GM19452 (cell line): ENCODE measurements around the gene UBA7.

Experiments used
- ATAC-seq: cut with Tn5 transposase; IDR thresholded peaks from one replicate; pipeline ENCODE4 v1.9.1; 2021; ENCODE audit not compliant: unreplicated experiment

The UBA7 gene

GRCh38 chr3:49805367-49805782 lies 8.4 kb downstream of the UBA7 start:
- no peak for ATAC-seq

DNA sequence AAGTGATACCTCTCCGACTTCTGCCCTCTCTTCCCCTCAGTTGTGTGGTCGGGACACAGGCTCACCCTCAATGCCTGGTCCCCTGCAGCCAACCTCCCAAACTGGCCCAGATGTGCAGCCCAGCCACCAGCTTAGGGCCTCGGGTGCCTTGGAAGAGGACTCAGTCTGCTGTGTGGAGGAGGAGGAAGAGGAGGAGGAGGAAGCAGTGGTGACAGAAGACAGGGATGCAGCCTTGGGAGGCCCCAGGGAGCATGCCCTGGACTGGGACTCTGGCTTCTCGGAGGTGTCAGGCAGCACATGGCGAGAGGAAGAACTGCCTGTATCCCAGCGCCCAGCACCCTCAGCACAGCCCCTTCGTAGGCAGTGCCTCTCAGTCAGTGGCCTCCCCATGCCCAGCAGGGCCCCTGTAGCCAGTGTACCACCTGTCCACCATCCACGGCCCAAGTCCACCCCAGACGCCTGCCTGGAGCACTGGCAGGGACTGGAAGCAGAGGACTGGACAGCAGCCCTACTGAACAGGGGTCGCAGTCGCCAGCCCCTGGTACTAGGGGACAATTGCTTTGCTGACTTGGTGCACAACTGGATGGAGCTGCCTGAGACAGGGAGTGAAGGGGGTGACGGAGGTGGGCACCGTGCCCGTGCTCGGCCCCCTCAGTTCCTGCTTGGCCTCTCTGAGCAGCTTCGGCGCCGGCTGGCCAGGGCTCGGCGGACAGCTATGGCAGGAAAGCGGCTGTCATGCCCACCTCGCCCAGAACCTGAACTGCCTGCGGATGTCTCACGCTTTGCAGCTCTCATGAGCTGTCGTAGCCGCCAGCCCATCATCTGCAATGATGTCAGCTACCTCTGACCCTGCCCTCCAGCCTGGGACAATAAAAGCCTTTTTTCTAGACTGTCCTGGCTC lies 9.4 kb downstream of the UBA7 start:
- ATAC-seq = no peak

DNA sequence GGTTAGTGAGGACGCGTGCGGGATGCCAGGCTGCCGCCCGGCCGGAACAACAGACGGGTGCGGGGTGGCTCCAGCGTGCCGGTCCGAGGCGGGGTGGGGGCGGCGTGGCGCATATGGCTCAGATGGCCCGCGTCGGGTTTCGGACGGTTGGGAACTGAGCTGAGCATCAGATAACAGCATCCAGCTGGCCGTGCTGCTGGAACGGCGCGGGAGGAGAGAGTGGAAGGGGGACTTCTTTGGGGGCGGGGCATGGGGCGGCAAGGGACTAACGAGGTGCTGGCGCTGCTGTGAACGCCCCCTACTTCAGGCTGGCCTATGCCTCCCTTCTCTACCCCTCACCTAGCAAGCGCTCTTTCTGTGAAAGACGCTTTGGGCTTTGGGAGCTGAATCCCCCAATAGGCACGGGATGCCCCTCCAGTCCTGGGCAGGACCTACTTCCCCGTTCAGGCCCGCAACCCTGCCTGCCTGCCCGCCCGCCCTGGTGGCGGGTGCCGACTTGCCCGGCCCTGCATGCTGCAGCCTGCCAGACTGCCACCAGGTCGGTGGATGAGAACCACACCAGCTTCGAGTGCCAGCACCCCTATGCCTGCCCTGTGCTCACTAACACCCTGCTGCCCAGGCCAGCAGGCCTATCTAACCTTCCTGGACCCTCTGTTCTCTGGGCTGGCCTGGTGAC lies 10.2 kb downstream of the UBA7 start:
- peak; percentile 7 for ATAC-seq

- ATAC-seq = peak; percentile 61
Measured at GRCh38 chr3:49802719-49803464, 10.9 kb downstream of the UBA7 start, which contains the start of gene INKA1. Gene INKA1, plus strand, starts transcription at chr3:49803261. Its CDS starts 132 bp downstream, at chr3:49803393.

- ATAC-seq = no peak
Measured at GRCh38 chr3:49801160-49801559, 12.6 kb downstream of the UBA7 start.

- ATAC-seq = no peak
Measured at GRCh38 chr3:49799761-49800160, 14.0 kb downstream of the UBA7 start, which contains the start of gene CDHR4. Gene CDHR4, minus strand, starts transcription at chr3:49799873. Its CDS starts 61 bp downstream, at chr3:49799812.

- ATAC-seq = no peak
Measured at GRCh38 chr3:49799105-49799504, 14.6 kb downstream of the UBA7 start.

- no peak for ATAC-seq
Measured at GRCh38 chr3:49794926-49795905, 18.5 kb downstream of the UBA7 start.

DNA sequence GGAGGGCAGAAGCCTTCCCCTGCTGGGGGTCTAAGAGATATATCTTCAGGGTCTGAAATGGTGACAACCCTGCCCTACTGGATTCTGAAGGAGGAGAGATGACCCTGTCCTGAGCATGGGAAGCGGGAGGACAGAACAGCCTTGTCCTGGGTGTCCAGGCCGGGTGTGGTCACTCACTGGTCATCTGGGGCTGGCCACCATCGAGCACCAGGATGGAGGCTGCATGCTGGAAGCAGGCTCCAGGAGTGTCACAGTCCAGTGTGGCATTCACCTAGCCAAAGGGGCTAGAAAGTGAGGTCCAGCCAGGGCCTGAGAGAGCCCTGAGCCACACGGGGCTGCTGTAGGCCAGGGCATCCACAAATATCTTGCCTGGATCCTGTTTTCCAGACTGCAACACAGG lies 19.3 kb downstream of the UBA7 start:
- ATAC-seq = no peak

GRCh38 chr3:49793486-49794085 lies 20.2 kb downstream of the UBA7 start:
- ATAC-seq = no peak

DNA sequence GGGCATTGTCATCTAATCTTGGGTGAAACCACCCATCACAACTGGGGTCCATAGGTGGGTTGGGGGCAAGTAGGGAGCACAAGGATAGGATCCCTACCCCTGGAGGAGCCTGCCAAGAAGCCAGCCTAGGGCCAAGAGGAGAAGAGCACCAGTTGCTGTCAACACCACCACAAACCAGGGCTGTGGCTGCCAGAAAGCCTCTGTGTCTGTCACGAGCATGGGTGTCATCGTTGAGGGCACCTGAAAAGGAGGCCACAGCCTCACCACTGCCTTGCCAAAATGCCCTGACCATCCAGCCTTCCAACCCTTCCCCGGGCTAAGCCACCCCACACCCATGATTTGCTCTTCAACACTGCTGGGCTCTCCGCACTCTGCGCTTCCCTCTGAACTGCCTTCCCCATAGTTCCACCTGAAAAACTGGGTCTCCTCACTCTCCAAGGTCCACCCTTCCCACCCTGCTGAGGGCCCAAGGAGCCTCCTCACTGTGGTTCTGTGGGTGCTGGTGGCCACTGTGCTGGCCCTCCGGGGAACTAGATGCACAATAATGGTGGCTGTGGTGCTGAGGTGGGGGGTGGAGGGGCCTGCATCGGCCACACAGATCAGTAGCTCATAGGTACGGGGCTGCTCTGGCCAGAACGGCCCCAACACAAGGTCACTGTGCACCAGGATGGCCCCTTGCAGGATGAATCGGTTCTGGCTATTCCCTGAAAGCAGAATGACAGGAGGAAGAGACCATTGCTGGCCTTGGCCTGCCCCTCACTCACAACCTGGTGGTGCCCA lies 21.2 kb downstream of the UBA7 start:
- ATAC-seq = no peak

DNA sequence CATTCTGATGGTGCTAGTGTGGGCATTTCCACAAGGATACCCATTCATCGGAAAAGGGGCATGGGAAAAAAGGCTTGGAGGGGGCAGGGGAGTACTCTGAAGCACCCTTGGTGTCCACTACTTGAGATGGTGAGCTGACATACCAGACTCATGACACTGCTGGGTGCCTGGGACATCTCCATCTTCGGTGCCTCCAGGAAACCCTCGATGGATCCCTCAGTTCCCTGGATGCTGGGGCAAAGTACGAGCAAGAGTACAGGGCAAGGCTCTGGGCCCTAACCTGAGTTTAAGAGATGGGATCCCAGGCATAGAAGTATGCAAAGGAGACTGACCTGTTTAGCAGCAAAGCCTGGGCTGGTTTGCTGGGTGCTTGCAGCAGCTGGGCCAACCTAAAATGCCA lies 22.2 kb downstream of the UBA7 start:
- no peak for ATAC-seq

- no peak for ATAC-seq
Measured at GRCh38 chr3:49790626-49791411, 22.9 kb downstream of the UBA7 start.

GRCh38 chr3:49788056-49788455 lies 25.7 kb downstream of the UBA7 start:
- no peak for ATAC-seq

- no peak for ATAC-seq
Measured at GRCh38 chr3:49787536-49787935, 26.2 kb downstream of the UBA7 start.

- ATAC-seq = no peak
Measured at GRCh38 chr3:49787182-49787464, 26.6 kb downstream of the UBA7 start.

DNA sequence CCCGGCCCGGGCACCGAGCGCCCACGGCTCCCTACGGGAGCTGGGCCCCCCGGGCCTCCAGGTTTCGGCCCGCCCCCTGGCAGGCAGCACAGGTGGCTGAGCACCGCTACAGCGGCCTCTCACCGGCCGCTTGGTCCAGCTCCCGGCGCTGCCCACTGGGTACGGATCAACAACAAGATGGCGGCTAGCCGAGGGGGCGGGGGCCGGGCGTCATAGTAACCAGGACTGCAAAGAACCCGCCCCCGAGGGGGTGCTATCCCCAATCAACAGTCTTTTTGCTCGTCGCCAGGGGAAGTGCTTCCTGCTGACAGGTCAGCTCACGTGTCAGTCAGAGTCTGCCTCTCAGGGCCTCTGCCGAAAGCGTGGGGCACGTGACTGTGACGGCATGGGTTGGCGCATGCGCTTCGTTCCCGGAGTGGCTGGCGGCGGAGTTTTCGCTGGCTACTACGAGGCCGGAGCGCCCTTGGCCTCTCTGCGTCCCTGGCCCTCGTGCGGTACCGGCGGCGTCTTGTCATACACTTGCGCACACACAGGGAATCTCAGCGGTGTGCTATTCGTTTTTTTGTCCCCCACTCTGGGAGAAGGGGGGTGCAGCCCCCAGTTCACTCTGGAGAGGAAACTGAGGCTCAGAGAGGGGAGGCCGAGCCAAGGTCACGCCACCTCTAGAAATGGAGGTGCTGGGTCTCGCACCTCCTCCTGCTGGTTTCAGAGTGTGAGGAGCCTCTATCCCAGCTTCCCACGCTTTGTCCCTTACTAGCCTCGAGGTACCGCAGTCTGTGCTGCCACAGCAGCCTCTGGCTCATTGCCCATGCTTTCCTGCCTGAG lies 27.2 kb downstream of the UBA7 start, which contains the start of gene IP6K1:
TSS of gene IP6K1 (minus strand) at position 186 of the 825 bp plus-strand sequence. CDS start 38,502 bp downstream, outside the sequence.
- ATAC-seq = peak; percentile 97
